Activated CD4-positive, alpha-beta T cell treated with anti-CD3 and anti-CD28 coated beads, Interleukin-2, amount 50 U/mL, for 24 hours (primary cell): ENCODE measurements around the gene PAX2.

ENCODE experiments used
- DNase-seq, 2 donors: peaks; one replicate each; pipeline ENCODE4 v3.0.0-alpha.2; 2020; ENCODE audit warnings: low read depth in 1 of 2, low spot score in 1 of 2

The PAX2 gene

DNA sequence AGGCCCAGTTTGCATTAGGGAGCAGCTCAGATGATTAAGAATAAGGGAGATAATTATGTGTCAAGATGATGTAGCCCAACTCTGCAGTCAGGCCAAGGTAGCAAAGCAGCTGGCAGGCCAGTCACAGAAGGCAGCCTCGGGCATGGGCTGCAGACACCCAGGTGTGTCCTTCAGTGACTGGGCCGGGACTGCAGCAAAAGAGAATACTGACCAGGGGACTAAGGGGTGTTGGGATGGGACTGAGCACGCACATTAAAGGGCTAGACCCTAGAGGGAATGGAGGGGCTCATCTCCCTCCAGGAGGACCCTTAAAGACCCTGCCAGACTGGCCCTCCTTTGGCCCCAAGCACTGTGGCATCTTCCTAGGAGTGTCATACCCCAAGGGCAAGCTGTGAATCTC lies 38.7 kb downstream of the PAX2 start:
- DNase-seq = no peak

DNA sequence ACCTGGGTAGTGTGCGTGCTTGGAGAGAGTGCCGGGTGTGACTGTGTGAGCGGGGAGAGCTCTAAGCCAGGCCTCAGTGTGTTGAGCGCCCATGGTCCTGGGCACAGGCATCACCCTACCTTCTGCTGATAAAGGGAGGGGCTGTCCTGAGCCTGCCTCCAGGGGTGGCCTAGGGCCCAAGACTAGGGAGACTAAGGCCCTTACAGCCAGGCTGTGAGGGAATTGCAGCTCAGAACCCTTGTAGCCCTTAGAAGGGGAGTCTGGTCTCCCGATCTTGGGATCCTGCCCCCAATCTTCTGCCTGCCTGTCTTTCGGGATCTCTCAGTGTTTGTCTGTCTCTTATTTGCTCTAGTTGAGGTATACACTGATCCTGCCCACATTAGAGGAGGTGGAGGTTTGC lies 41.2 kb downstream of the PAX2 start:
- no peak for DNase-seq

DNA sequence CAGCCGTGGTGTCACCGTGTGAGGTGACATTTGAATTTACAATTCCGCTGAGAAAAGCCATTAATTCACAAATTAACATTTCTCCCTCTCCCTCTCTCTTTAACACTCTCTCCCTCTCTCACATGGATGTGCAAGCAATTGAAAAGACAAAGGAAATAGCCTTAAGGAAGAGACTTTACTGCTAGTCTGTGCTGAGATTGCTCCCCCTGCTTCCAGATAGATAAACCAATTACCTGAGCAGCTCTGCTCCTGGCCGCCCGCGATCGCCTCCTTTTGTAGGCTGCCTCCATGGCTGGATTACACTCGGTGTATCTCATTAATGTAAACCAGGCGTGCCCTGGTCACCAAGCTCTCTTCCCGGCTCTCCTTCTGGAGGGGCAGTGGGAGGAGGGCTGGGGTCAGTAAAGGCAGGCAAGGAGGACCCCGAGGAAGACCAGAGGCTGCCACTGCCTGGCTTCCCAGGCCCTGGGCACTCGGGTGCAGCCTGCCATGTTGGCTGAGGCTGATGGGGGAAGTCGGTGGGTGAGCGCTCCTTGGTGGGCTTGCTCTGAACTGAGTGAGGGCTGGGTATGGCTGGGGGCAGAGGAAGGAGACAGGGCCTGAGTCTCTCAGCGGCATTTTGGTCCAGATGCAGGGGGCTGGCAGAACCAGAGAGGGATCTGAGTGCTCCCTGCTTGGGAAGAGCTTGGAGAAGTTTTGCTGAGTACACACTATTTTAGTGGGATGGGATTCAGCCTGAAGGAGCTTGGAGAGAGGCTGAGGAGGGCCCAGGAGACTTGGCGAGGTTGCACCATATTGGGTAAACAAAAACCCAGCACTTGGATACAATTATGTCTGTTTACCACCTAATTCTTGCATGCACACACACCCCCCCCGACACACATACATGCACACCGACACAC lies 42.9 kb downstream of the PAX2 start:
- DNase-seq = no peak

DNA sequence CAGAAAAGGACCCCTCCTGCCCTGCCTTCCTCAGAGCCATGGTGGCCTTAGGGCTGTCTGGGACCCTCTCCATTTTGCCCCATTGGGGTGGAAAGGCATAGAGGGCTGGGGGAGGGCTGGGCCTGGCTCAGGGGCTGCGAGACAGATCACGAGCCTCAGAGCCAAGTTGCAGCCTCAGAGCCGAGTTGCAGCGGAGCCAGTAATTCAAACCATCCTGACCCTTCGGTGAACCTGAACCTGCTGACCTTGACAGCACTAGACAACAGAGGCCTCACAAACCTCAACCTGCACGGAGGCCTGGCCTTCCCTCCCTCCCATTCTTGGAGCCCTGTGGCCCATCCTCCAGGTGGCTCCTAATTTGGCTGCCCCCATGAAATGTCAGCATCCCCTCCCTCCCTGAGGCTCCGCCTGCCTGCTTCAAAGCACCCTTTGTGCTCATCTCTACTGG lies 45.4 kb downstream of the PAX2 start:
- DNase-seq = no peak

DNA sequence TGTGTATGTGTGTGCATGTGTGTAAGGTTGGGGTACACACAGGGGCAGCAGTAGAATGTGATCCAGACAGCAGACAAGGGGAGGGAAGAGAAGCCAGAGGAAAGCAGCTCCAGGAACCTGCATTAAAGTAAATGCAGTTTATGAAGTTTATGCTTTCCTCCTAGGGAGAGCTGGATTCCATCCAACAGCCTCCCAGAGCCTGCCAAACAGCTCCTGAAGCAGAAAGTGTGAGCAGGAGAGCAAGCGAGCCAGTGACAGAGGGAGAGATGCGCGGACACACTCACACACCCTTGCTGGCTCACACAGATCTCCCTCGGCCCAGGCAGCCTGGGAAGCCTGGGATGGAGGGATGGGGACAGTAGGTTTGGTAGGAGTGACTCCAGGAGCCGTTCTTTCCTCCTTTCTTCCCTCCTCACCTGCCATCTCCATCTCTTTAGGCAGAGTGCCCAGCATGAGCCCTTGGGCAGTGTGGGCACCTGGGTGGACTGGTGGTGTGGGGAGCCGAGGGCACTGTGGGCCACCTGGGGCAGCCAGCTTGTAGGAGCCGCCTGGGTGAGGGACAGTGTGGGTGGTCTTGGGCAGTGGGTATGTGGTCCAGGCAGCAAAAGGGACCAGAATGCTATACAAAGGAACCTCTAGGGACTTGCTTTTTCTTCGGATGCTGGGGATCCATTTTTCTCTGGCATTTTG lies 46.1 kb downstream of the PAX2 start:
- DNase-seq = no peak

DNA sequence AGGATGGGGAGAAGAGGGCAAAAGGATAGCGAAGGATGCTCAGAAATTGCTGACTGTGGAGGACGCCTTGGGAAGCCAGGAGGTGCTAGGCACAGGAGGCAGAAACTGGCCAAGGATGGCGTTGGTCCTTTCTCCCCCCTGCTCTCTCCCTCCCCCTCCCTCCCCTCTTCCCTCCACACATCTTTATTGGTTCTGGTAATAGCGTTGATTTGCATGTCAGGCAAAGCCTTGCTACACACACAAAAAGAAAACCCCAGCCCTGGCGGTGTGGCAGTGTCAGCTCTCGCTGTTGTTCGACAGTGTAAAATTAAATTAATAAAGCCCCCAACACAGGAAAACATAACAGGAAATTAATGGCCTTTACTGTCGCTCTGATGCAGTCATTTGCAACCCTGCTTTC lies 47.2 kb downstream of the PAX2 start:
- no peak for DNase-seq

DNA sequence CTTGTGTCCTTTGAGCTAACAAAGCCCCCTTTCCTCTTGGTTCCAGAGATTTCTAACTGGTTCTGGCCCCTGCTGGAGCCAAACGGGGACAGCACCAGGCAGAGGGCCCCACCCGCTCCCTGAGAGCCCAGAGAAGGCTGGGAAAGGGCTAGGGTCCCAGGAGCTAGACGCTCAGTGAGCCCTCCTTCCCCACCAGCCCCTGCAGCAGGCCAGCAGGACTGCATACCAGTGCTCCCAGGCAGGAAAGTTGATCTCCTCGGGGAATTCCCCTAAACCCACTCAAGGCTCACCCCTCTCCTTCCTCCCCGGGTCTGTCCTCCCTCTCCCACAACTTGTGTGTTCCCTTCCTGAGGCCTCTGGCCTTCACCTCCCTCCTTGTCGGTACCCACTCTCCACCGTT lies 47.7 kb downstream of the PAX2 start:
- no peak for DNase-seq

DNA sequence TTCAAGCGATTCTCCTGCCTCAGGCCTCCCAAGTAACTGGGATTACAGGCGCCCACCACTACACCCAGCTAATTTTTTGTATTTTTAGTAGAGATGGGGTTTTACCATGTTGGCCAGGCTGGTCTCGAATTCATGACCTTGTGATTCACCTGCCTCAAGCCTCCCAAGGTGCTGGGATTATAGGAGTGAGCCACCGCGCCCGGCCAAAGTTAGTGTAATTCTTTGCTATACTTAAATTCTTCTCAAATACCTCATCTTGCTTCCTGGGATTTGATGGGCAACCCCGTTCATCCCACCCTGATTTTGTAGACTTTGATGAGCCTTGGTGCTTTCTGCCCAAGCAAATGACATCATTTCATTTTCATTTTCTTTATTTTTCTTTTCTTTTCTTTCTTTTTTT lies 54.5 kb downstream of the PAX2 start:
- no peak for DNase-seq

DNA sequence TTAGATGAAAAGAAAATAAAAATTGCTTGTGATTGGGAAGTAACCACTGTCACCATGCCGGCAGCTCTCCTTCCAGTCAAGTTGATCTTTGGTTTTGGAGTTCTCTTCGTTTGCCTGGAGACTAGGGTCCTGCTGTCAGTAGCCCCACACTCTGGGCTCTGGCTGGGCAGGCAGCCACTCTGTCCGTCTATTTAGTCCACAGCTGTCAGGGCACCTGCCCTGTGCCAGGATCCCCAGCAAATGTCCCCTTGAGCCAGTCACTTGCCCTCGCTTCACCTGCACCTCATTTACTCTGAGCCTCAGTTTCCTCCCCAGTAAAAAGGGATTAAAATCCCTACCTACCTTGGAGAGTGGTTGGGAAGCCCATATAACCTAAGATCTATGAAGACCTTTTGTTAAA lies 55.5 kb downstream of the PAX2 start:
- no peak for DNase-seq

DNA sequence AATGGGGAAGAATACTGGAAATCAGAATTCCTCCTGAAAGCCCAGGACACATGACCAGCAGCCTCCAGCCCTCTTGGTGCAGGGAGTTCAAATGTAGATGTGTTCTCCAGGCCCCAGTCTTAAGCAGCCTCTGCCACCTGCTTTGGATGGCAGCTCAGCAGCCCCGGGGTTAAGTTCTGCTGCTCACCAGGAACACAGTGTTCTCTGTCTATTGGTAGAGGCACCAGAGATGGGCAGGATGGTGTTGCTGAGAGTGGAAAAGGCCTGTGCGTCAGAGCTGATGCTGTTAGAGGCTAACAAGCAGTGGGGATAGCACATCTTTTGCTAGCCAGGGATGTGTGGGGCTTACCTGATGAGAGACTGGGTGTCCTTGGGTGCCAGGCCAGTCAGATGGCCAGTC lies 56.8 kb downstream of the PAX2 start:
- DNase-seq = no peak

DNA sequence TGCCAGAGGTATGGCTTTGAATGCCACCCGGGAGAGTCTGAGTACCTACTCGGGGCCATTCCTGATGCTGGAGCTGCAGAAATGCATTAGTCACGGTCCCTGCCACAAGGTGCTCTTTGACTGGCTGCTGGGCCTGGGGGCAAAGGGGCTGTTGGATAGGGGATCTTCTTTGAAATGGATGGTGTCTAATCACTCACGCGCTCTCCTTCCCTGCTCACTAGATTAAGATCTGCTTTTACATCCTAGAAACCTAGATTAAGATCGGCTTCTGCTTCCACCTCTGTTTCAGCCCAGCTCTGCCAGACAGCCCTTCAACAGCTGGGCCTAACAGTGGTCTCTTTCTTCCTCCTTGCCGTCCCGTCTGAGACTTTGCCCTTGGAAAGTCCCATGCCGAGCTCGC lies 57.2 kb downstream of the PAX2 start:
- DNase-seq = no peak

DNA sequence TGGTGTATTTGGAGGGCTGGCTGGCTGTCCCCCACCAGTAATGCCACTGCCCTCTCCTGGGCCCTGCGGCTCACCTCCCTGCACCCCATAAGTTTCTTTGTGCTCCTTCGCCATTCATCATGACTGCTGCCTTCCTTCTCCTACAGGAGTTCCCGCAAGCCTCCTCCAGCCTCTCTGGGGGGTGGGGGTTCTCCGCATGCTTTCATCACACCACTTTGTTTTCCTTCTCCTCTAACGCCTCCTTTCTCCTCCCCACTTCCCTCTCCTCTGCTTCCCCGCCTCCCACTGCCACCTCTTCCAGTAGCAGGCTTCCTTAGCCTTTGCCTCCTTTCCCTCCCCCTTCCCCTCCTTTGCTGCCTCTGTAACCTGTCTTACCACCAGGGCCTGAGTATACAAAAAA lies 58.1 kb downstream of the PAX2 start:
- no peak for DNase-seq

DNA sequence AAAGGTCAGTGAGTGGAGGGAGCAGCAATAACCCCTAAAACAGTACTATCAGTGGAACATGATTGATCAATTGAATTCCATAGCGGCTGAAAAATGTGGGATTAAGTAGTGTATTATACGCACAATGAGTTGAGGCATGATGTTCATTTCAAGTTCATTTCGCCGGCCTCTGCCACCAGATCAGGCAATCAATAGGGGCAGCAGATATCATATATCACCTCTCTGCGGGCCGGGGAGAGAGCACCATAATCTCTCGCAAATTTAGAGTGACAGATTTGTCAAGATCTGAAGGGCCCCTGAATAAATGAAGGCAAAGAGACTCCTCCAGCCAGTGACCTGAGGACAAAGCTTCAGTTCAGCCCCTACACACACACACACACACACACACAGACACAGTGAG lies 58.5 kb downstream of the PAX2 start:
- no peak for DNase-seq

DNA sequence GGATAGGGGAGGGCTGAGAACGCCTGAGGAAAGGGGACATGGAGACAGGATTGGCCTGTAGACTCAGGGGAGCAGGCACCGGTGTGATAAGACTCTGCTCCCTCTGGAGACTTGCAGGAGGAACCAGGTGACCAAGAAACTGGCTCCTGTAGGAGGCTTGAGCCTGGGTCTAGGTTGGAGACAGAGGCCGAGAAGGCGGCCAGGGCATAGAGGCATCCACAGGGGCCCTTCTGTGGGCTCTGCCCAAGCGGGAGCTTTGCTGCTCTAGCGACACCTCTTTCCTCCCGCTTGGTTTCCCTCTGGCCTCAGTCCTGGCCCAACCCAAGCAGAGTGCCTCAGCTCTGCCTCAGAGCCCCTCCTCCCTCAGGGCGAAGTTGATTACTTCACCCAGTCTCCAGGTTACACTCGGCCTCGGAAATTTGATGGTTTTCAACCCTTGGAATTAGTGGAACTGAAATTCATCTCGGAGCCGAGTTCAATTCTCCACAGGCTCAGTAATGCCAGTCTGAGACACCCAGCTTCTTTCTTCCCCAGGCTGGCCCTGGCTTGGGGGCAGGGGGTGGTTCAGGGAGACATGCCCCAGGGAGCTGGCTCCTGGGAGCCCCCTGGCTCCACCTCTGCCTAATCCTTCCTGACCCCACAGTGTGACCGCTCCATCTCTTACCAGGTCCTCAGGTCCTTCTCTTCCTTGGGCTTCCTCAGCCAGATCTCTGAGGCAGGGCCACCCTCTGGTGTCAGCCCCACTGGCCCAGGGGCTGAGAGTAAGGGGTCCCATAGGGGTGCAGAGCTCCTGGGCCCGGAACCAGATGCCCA lies 60.4 kb downstream of the PAX2 start:
- DNase-seq = no peak

DNA sequence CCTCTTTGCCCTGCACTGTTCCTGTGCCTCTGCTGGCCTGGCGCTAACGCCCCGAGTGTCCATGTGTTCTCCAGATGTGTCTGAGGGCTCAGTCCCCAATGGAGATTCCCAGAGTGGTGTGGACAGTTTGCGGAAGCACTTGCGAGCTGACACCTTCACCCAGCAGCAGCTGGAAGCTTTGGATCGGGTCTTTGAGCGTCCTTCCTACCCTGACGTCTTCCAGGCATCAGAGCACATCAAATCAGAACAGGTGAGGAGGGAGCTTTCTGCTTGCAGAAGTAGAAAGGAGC lies 60.9 kb downstream of the PAX2 start:
- no peak for DNase-seq

DNA sequence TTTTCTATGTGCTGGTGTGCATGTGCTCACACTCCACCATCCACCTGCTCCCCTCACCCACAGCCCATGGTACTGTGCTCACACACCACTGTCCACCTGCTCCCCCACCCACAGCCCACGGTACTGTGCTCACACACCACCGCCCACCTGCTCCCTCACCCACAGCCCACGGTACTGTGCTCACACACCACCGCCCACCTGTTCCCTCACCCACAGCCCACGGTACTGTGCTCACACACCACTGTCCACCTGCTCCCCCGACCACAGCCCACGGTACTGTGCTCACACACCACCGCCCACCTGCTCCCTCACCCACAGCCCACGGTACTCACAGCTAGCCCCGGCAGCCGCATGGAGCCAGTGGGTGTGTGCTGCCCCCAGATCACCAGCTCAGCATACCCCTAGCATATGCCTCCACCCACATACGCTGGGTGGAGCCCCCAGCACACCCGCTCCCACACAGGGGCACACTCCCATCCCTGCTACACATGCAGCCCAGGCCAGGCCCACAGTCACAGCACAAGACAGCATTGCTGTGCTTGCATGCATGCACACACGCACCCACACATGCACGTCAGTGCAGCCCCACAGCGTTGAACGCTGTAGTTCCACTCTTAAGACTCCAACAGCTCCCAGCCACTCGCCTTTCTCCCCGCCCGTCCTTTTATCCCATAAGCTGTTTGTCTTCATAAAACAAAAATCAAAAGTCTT lies 62.0 kb downstream of the PAX2 start:
- DNase-seq = no peak

DNA sequence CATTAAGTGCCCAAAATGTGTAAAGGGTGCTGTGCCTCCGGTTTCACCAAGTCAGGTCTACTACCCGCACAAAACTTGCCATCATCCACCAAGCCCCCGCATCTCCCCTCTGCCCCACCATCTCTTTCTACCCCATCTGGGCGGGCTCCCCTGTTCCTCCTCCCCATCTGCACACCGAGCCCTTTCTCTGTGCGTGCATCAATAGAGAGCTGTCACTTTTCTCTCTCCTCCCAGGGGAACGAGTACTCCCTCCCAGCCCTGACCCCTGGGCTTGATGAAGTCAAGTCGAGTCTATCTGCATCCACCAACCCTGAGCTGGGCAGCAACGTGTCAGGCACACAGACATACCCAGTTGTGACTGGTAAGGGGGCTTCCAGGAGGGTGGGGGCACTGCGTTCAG lies 63.5 kb downstream of the PAX2 start:
- no peak for DNase-seq

DNA sequence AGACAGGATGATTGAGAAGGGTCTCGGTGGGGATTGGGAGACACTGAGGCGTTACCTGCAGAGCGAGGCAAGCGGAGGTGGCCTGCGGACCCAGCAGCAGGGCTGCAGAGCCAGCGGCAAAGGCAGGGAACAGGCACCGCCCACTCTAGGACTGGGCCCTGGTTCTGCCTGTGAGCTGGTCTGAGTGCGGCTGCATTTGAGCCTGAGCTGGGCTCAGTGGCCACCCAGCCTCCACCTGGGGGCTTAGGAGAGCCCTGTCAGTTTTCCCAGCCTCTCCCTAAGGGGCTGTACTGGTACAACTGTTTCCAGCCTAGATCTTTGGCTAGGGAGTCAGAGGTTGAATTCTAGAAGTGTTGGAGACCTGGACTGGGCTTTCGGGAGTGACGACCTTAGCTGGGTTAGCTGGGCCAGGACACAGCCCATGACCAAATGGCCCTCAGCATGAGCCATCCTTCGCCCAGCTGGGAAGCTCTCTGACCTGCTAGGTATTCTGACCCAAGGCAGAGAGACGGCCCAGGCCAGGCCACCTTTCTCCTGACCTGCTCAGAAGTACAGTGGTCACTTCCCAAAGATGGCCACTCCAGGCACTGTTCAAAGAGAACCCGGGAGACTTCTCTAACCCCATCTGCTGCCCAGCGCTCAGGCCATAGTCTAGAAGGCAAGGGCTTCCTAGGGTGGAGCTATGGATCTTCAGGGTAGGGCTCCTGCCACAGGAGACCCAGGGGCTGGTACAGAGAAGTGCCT lies 64.9 kb downstream of the PAX2 start:
- no peak for DNase-seq

DNA sequence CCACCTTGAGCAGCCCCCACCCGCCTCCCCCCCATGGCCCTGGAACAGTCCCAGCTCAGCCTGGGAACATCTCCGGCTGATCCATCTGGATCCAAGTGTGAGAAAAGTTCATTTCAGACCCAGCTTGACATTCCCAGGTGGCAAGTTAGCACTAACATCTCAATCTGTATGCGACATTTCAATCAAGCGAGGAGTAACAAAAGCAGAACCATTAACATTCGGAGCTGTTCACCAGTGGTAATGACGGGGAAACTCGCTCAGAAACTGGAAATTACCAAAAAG lies 65.4 kb downstream of the PAX2 start:
- DNase-seq = no peak

DNA sequence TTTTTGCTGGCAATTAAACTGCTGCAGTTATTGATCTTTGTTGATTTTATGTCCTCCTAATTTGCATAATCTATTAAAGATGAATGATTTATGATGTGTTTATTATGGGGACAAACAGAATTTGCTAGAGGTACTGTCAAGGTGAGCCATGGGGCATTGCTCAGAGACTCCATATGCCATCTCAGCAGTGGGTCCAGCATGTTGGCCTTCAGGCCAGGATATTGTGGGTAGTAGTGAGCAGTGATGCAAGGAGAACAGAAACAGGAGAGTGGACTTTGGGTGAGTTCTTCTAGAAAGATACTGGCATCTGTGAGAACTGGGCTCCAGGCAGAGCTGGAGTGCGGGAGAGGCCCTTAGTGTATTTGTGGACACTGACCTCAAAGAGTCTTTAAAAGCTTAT lies 65.9 kb downstream of the PAX2 start:
- DNase-seq = no peak
